G401 (cell line): ENCODE measurements around the gene ACYP1. TPM values are rescaled to one million over a fixed set of nuclear protein-coding genes. Genes with fewer than 3 reads are reported as not detected.
"Not testable (repeated sequence)": the region's sequence is repeated elsewhere in the genome, so short reads cannot be mapped to it uniquely, and the experiment has no call there.

Experiments
- DNase-seq: peaks from one replicate; pipeline ENCODE4 v3.0.0-alpha.2; 2015; ENCODE audit warnings: low spot score
- in situ Hi-C: cut with HindIII; loops from 2 replicates; pipeline ENCODE4 v1.10.0; 2016; ENCODE audit warnings: low sequenced_read_pairs, mixed read lengths
- total RNA-seq: library from RNA; depleted of rRNA; stranded (reverse); fragments of >200 nt; shearing (Covaris generic); gene quantifications from 2 replicates; pipeline ENCODE4 v1.2.3, GENCODE V29; 2014

Gene ACYP1
- total RNA-seq, 1 experiment from 2014 or later = 18.7 TPM

GRCh38 chr14:75069811-75070145 is 6.0 kb upstream of the ACYP1 start:
- in situ Hi-C loops = no loop called here
- no peak for DNase-seq

GRCh38 chr14:75069121-75069810 is 5.4 kb upstream of the ACYP1 start, which contains the start of gene ZC2HC1C:
Gene ZC2HC1C, plus strand, starts transcription at chr14:75069641. Its CDS starts 933 bp downstream, at chr14:75070574.
- DNase-seq = peak; percentile 87
- in situ Hi-C loops = no loop called here

GRCh38 chr14:75068294-75069120 is 4.7 kb upstream of the ACYP1 start:
- in situ Hi-C loops = no loop called here
- DNase-seq = peak; percentile 47

- DNase-seq, in situ Hi-C loops: not testable (repeated sequence)
Observed at GRCh38 chr14:75067765-75068164, 3.9 kb upstream of the ACYP1 start.

GRCh38 chr14:75067212-75067611 is 3.4 kb upstream of the ACYP1 start:
- no peak for DNase-seq
- in situ Hi-C loops = no loop called here

- no peak for DNase-seq
- in situ Hi-C loops = no loop called here
Observed at GRCh38 chr14:75066691-75067090, 2.9 kb upstream of the ACYP1 start.

- in situ Hi-C loops = no loop called here
Observed at GRCh38 chr14:75064205-75064567, 362 bp upstream of the ACYP1 start.

GRCh38 chr14:75063013-75063412 is 811 bp downstream of the ACYP1 start:
- no peak for DNase-seq
- in situ Hi-C loops = no loop called here

More at GRCh38 chr14:75064205-75064567, 362 bp upstream of the ACYP1 start:
- DNase-seq = no peak

- no peak for DNase-seq
- in situ Hi-C loops = no loop called here
Observed at GRCh38 chr14:75060420-75060819, 3.4 kb downstream of the ACYP1 start.

- in situ Hi-C loops = no loop called here
- DNase-seq = no peak
Observed at GRCh38 chr14:75059642-75060041, 4.2 kb downstream of the ACYP1 start.

- in situ Hi-C loops = no loop called here
- DNase-seq = no peak
Observed at GRCh38 chr14:75054421-75054820, 9.4 kb downstream of the ACYP1 start.

GRCh38 chr14:75053396-75054291 is 10.2 kb downstream of the ACYP1 start:
- in situ Hi-C loops = no loop called here
- no peak for DNase-seq

GRCh38 chr14:75051556-75051899 is 12.3 kb downstream of the ACYP1 start:
- no peak for DNase-seq
- in situ Hi-C loops = no loop called here

- in situ Hi-C loops = no loop called here
- peak; percentile 88 for DNase-seq
Observed at GRCh38 chr14:75050852-75051555, 12.8 kb downstream of the ACYP1 start, which contains the start of gene MLH3. Gene MLH3, minus strand, starts transcription at chr14:75051467. Its CDS starts 1,812 bp downstream, at chr14:75049655.

- in situ Hi-C loops = no loop called here
- no peak for DNase-seq
Observed at GRCh38 chr14:75049731-75050201, 14.1 kb downstream of the ACYP1 start.

- DNase-seq = no peak
- in situ Hi-C loops = no loop called here
Observed at GRCh38 chr14:75049136-75049535, 14.7 kb downstream of the ACYP1 start.

- DNase-seq = no peak
- in situ Hi-C loops = no loop called here
Observed at GRCh38 chr14:75048101-75048500, 15.7 kb downstream of the ACYP1 start.

GRCh38 chr14:75047506-75047905 is 16.3 kb downstream of the ACYP1 start:
- no peak for DNase-seq
- in situ Hi-C loops = no loop called here

GRCh38 chr14:75046899-75047298 is 16.9 kb downstream of the ACYP1 start:
- no peak for DNase-seq
- in situ Hi-C loops = no loop called here
